T-helper 9 cell (primary cell): ENCODE data around the gene CPT1B.
"Not testable (repeated sequence)": the region's sequence is repeated elsewhere in the genome, so short reads cannot be mapped to it uniquely, and the experiment has no call there.

Source experiments
- DNase-seq: peaks from one replicate; pipeline ENCODE4 v3.0.0-alpha.2; 2020

Gene CPT1B

GRCh38 chr22:50608996-50609395, 30.8 kb upstream of the CPT1B start:
- DNase-seq: no peak

GRCh38 chr22:50608058-50608840, 30.0 kb upstream of the CPT1B start:
- not testable (repeated sequence) for DNase-seq

- no peak for DNase-seq
These were observed 29.4 kb upstream of the CPT1B start for GRCh38 chr22:50607659-50608020.

GRCh38 chr22:50606946-50607658, 28.9 kb upstream of the CPT1B start:
- no peak for DNase-seq

GRCh38 chr22:50606165-50606945, 28.1 kb upstream of the CPT1B start:
- DNase-seq: no peak

GRCh38 chr22:50605613-50606074, 27.4 kb upstream of the CPT1B start:
- no peak for DNase-seq

- DNase-seq: no peak
These were observed 26.9 kb upstream of the CPT1B start for GRCh38 chr22:50605002-50605612.

GRCh38 chr22:50604256-50605001, 26.2 kb upstream of the CPT1B start:
- no peak for DNase-seq

GRCh38 chr22:50603511-50604255, 25.5 kb upstream of the CPT1B start:
- no peak for DNase-seq

- DNase-seq: no peak
These were observed 24.1 kb upstream of the CPT1B start for GRCh38 chr22:50602338-50602700.

GRCh38 chr22:50601669-50602337, 23.6 kb upstream of the CPT1B start:
- no peak for DNase-seq

GRCh38 chr22:50600967-50601668, 22.9 kb upstream of the CPT1B start:
- no peak for DNase-seq

- DNase-seq: no peak
These were observed 22.3 kb upstream of the CPT1B start, which contains the start of gene MAPK8IP2 for GRCh38 chr22:50600538-50600937. MAPK8IP2 (plus strand) TSS chr22:50600793; CDS start chr22:50600819, 26 bp downstream.

GRCh38 chr22:50599816-50600455, 21.7 kb upstream of the CPT1B start:
- DNase-seq: peak; percentile 64

GRCh38 chr22:50597097-50597496, 18.9 kb upstream of the CPT1B start:
- no peak for DNase-seq

- DNase-seq: no peak
These were observed 17.0 kb upstream of the CPT1B start for GRCh38 chr22:50595189-50595588.

- DNase-seq: no peak
These were observed 9.2 kb upstream of the CPT1B start for GRCh38 chr22:50587407-50587806.

- no peak for DNase-seq
These were observed 8.2 kb upstream of the CPT1B start for GRCh38 chr22:50586416-50586815.

- no peak for DNase-seq
These were observed 7.6 kb upstream of the CPT1B start for GRCh38 chr22:50585781-50586180.

GRCh38 chr22:50585238-50585637, 7.0 kb upstream of the CPT1B start:
- DNase-seq: no peak
